NB4 (cell line): ENCODE measurements around the gene MED17.

Experiments used
- DNase-seq: peaks from one replicate; pipeline ENCODE4 v3.0.0; 2010; ENCODE audit warnings: low read depth
- H3K4me3 ChIP-seq: one replicate; pipeline ENCODE4 v1.5.1; 2011; ENCODE audit warnings: mild to moderate bottlenecking, low read depth, low read length, moderate library complexity
- MYC ChIP-seq: IDR thresholded peaks from 2 replicates; pipeline ENCODE4 v1.6.1; 2011; ENCODE audit warnings: low read depth, low read length
- POLR2A ChIP-seq: IDR thresholded peaks from 2 replicates; pipeline ENCODE4 v1.6.1; 2011; ENCODE audit warnings: mild to moderate bottlenecking; ENCODE audit not compliant: insufficient read length; ENCODE audit errors: extremely low read depth
- TF ChIP-seq, protein P1 (sequence below): IDR thresholded peaks from one replicate; pipeline ENCODE4 v1.5.1; 2012; ENCODE audit warnings: low read depth, low read length
- TF ChIP-seq, protein P2 (sequence below): IDR thresholded peaks from 2 replicates; pipeline ENCODE4 v1.6.1; 2011; ENCODE audit warnings: low read depth, low read length

Gene MED17

GRCh38 chr11:93850594-93851018 is 66.5 kb downstream of the MED17 start, which contains the start of gene VSTM5:
VSTM5 (minus strand) TSS chr11:93850618; CDS start chr11:93850502, 116 bp downstream.
- no peak within 1 kb of the TSS for H3K4me3 ChIP-seq
- DNase-seq = no peak
- no peak for TF ChIP-seq MYC
- TF ChIP-seq, protein P1, sequence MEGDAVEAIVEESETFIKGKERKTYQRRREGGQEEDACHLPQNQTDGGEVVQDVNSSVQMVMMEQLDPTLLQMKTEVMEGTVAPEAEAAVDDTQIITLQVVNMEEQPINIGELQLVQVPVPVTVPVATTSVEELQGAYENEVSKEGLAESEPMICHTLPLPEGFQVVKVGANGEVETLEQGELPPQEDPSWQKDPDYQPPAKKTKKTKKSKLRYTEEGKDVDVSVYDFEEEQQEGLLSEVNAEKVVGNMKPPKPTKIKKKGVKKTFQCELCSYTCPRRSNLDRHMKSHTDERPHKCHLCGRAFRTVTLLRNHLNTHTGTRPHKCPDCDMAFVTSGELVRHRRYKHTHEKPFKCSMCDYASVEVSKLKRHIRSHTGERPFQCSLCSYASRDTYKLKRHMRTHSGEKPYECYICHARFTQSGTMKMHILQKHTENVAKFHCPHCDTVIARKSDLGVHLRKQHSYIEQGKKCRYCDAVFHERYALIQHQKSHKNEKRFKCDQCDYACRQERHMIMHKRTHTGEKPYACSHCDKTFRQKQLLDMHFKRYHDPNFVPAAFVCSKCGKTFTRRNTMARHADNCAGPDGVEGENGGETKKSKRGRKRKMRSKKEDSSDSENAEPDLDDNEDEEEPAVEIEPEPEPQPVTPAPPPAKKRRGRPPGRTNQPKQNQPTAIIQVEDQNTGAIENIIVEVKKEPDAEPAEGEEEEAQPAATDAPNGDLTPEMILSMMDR = no peak
- TF ChIP-seq, protein P2, sequence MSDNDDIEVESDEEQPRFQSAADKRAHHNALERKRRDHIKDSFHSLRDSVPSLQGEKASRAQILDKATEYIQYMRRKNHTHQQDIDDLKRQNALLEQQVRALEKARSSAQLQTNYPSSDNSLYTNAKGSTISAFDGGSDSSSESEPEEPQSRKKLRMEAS = no peak
- TF ChIP-seq POLR2A = no peak

GRCh38 chr11:93852242-93852641 is 68.2 kb downstream of the MED17 start:
- no peak for DNase-seq
- TF ChIP-seq POLR2A (no peak), MYC (no peak)
- TF ChIP-seq, protein P2 = no peak
- TF ChIP-seq, protein P1 = no peak
- H3K4me3 ChIP-seq = no peak overlapping the region

DNA sequence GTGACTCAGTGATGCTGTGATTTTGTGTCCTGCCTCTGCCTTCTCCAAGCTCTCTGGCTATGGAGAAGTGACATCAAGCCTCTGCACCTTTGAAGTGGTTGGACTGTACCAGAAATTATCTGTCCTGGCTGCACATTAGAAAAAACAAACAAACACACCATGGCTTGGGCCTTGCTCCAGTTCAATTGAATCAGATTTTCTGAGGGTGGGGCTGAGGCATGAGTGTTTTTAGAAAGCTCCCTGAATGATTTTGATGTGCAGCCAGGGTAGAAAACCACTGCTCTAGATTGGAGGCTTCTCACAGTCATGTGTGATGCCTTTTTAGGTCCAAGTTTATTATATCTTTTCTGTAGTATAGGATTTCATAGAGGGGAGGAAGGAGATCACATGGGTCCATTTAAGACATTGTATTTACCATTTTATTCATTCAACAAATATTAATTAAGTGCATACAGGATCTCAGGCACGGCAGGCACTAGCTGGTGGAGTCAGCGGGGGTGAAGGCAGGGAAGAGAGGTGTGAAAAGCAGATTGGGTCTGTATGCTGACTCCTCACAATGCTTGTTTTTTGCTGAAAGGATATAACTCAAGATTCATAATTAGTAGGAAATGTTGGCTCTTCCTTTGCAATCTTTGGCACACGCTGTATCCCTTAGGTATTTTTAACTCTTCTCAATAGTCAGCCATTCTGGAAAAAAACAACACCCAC is 73.5 kb downstream of the MED17 start:
- no peak for TF ChIP-seq POLR2A
- TF ChIP-seq MYC = no peak
- TF ChIP-seq, protein P1 = no peak
- TF ChIP-seq, protein P2 = no peak
- DNase-seq = no peak
- no peak overlapping the region for H3K4me3 ChIP-seq

GRCh38 chr11:93858121-93858775 is 74.2 kb downstream of the MED17 start:
- TF ChIP-seq, protein P2 = no peak
- TF ChIP-seq, protein P1 = no peak
- no peak for TF ChIP-seq MYC
- no peak for TF ChIP-seq POLR2A
- DNase-seq = no peak
- H3K4me3 ChIP-seq = no peak overlapping the region

DNA sequence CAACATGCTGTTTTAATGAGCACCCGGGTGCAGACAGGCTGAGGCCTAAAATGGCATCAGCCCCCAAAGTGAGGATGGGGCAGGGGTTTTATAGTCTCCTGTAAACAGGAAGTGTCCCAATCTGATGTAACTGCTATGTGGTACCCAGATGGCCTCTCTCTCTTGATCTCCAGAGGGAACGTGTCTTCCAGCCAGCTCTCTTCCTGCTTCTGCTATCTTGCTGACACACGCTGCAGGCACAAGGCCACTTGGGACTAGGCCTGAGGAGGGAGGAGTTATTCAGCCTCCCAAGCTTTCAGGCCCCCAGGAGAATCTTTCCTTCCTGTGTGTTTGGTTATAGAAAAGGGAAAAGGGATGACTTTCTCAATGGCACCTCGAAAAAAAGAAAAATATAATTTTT is 77.7 kb downstream of the MED17 start:
- TF ChIP-seq, protein P1 = no peak
- TF ChIP-seq, protein P2 = no peak
- TF ChIP-seq POLR2A (no peak), MYC (no peak)
- no peak overlapping the region for H3K4me3 ChIP-seq
- DNase-seq = peak; percentile 61
